Neural progenitor cell (in vitro differentiated cells): ENCODE data around the gene BIN2. TPM values are rescaled to one million over a fixed set of nuclear protein-coding genes. Genes with fewer than 3 reads are reported as not detected.

Experiments used
- DNase-seq: peaks from one replicate; pipeline ENCODE4 v3.0.0-alpha.2; 2016; ENCODE audit warnings: low spot score
- H2AFZ ChIP-seq: fragments of 200-600 bp; sonication (generic); replicated peaks from 2 replicates; pipeline ENCODE4 v1.6.1; 2016; ENCODE audit warnings: antibody characterized with exemption
- H3F3A ChIP-seq: fragments of 200-600 bp; sonication (generic); 2 replicates; pipeline ENCODE4 v1.6.1; 2016; ENCODE audit warnings: antibody characterized with exemption, low read depth
- H3K27ac ChIP-seq: fragments of 200-600 bp; sonication (generic); 2 replicates; pipeline ENCODE4 v1.5.1; 2016; ENCODE audit warnings: mild to moderate bottlenecking
- H3K27me3 ChIP-seq: fragments of 200-600 bp; sonication (generic); 2 replicates; pipeline ENCODE4 v1.6.1; 2016; ENCODE audit warnings: mild to moderate bottlenecking, moderate library complexity
- H3K36me3 ChIP-seq: fragments of 200-600 bp; sonication (generic); 2 replicates; pipeline ENCODE4 v1.5.1; 2016
- H3K4me1 ChIP-seq: fragments of 200-600 bp; sonication (generic); 2 replicates; pipeline ENCODE4 v1.6.1; 2016; ENCODE audit warnings: mixed run types
- H3K4me2 ChIP-seq: fragments of 200-600 bp; sonication (generic); 2 replicates; pipeline ENCODE4 v1.6.1; 2016
- H3K4me3 ChIP-seq: fragments of 200-600 bp; sonication (generic); 2 replicates; pipeline ENCODE4 v1.5.1; 2016
- H3K79me2 ChIP-seq: fragments of 200-600 bp; sonication (generic); 2 replicates; pipeline ENCODE4 v1.6.1; 2016; ENCODE audit warnings: low read depth
- H3K9ac ChIP-seq: fragments of 200-600 bp; sonication (generic); 2 replicates; pipeline ENCODE4 v1.6.1; 2016
- H3K9me3 ChIP-seq: fragments of 200-600 bp; sonication (generic); 2 replicates; pipeline ENCODE4 v1.5.1; 2016; ENCODE audit warnings: low read depth
- H4K20me1 ChIP-seq: fragments of 200-600 bp; sonication (generic); 2 replicates; pipeline ENCODE4 v1.6.1; 2016; ENCODE audit warnings: low read depth
- H3K27ac Mint-ChIP-seq: 3 replicates; pipeline ENCODE4 v1.8.0; 2021; ENCODE audit warnings: mixed read lengths
- H3K27me3 Mint-ChIP-seq: 2 replicates; pipeline ENCODE4 v1.8.0; 2022; ENCODE audit warnings: low read depth, mild to moderate bottlenecking, inconsistent platforms, moderate library complexity, mixed read lengths; ENCODE audit not compliant: insufficient read depth
- H3K36me3 Mint-ChIP-seq: 3 replicates; pipeline ENCODE4 v1.8.0; 2021; ENCODE audit warnings: mixed read lengths
- H3K4me1 Mint-ChIP-seq: 3 replicates; pipeline ENCODE4 v1.8.0; 2021; ENCODE audit warnings: mixed read lengths
- H3K4me3 Mint-ChIP-seq: 3 replicates; pipeline ENCODE4 v1.8.0; 2021; ENCODE audit warnings: mild to moderate bottlenecking, moderate library complexity, mixed read lengths
- H3K9me3 Mint-ChIP-seq: 3 replicates; pipeline ENCODE4 v1.8.0; 2020; ENCODE audit warnings: mixed read lengths
- EZH2 ChIP-seq: fragments of 200-600 bp; sonication (generic); IDR thresholded peaks from 2 replicates; pipeline ENCODE4 v1.6.1; 2017; ENCODE audit warnings: antibody characterized with exemption, mild to moderate bottlenecking, moderate library complexity
- EZH2phosphoT487 ChIP-seq: fragments of 200-600 bp; sonication (generic); IDR thresholded peaks from 2 replicates; pipeline ENCODE4 v1.6.1; 2017; ENCODE audit warnings: antibody characterized with exemption
- total RNA-seq: library from RNA; depleted of rRNA; stranded (reverse); fragments of >200 nt; gene quantifications from 2 replicates; pipeline ENCODE4 v1.2.3, GENCODE V29; 2015; ENCODE audit warnings: low replicate concordance
- TF ChIP-seq, protein P1 (sequence below): fragments of 200-600 bp; sonication (generic); IDR thresholded peaks from 2 replicates; pipeline ENCODE4 v1.5.1; 2017; ENCODE audit warnings: antibody characterized with exemption, mild to moderate bottlenecking

The BIN2 gene
- total RNA-seq, 1 donor from 2014 or later, result 0.52 TPM

DNA sequence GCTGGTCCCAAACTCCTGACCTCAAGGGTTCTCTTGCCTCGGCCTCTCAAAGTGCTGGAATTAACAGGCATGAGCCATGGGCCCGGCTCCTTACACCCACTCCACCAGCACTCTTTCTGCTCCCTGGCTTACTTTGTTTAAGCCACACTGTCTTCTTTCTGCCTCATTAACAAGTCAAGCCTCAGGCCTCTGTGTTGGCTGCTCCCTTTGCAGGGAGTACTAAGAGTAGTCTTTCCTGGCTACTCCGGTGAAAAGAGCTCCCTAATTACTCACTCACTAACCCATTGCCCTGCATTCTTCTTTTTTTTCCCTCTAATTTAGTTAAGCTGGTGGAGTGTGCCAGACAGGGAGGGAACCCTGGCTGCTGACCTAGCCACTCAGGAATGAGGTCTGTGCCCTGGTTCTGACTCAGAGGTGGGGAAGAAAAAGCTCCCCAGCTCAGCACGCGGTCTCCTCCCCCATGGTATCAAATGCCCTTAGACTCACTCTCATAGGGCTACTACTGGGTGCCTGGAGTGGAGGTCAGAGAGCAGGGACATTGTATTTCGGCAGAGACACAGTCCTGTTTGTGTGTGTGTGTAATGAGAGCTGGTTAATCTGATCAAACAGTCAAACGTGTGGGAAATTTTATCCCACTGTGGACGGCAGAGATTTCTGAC is 47.5 kb upstream of the BIN2 start:
- Histone ChIP-seq H3K27ac (no peak overlapping the region), H4K20me1 (peaks cover 3% of the 10 kb centered on the region), H3K9ac (no peak overlapping the region), H3K4me3 (no peak overlapping the region), H3K4me1 (peaks cover 21% of the 10 kb centered on the region), H3K27me3 (peaks cover 37% of the 10 kb centered on the region), H2AFZ (no peak overlapping the region), H3K79me2 (no peaks in the 10 kb centered on the region), H3K36me3 (no peaks in the 10 kb centered on the region), H3K4me2 (peak overlapping the region; percentile 21), H3K9me3 (no peaks in the 10 kb centered on the region), H3F3A (peaks cover 29% of the 10 kb centered on the region)
- H3K27me3 Mint-ChIP-seq, result peaks cover 8% of the 10 kb centered on the region
- TF ChIP-seq, protein P1, sequence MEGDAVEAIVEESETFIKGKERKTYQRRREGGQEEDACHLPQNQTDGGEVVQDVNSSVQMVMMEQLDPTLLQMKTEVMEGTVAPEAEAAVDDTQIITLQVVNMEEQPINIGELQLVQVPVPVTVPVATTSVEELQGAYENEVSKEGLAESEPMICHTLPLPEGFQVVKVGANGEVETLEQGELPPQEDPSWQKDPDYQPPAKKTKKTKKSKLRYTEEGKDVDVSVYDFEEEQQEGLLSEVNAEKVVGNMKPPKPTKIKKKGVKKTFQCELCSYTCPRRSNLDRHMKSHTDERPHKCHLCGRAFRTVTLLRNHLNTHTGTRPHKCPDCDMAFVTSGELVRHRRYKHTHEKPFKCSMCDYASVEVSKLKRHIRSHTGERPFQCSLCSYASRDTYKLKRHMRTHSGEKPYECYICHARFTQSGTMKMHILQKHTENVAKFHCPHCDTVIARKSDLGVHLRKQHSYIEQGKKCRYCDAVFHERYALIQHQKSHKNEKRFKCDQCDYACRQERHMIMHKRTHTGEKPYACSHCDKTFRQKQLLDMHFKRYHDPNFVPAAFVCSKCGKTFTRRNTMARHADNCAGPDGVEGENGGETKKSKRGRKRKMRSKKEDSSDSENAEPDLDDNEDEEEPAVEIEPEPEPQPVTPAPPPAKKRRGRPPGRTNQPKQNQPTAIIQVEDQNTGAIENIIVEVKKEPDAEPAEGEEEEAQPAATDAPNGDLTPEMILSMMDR, result no peak
- TF ChIP-seq EZH2 (no peak), EZH2phosphoT487 (peak; percentile 80)
- H3K9me3 Mint-ChIP-seq, result no peaks in the 10 kb centered on the region
- peaks cover 42% of the 10 kb centered on the region for H3K4me1 Mint-ChIP-seq
- DNase-seq, result peak; percentile 90
- peak overlapping the region; percentile 90 for H3K27ac Mint-ChIP-seq
- H3K4me3 Mint-ChIP-seq, result peak overlapping the region; percentile 68
- H3K36me3 Mint-ChIP-seq, result no peaks in the 10 kb centered on the region

GRCh38 chr12:51370667-51371066 is 46.7 kb upstream of the BIN2 start:
- Histone ChIP-seq H3K79me2 (no peaks in the 10 kb centered on the region), H3K9ac (no peak overlapping the region), H3K27ac (no peak overlapping the region), H2AFZ (no peak overlapping the region), H3K4me1 (peaks cover 25% of the 10 kb centered on the region), H3K36me3 (no peaks in the 10 kb centered on the region), H3K27me3 (peaks cover 37% of the 10 kb centered on the region), H4K20me1 (peaks cover 3% of the 10 kb centered on the region), H3K4me2 (no peak overlapping the region), H3F3A (peaks cover 29% of the 10 kb centered on the region), H3K4me3 (no peak overlapping the region), H3K9me3 (no peaks in the 10 kb centered on the region)
- no peak overlapping the region for H3K4me3 Mint-ChIP-seq
- H3K27me3 Mint-ChIP-seq, result peaks cover 8% of the 10 kb centered on the region
- H3K4me1 Mint-ChIP-seq, result peaks cover 42% of the 10 kb centered on the region
- no peak for DNase-seq
- TF ChIP-seq EZH2 (no peak), EZH2phosphoT487 (no peak)
- TF ChIP-seq, protein P1, result no peak
- no peaks in the 10 kb centered on the region for H3K36me3 Mint-ChIP-seq
- H3K27ac Mint-ChIP-seq, result peak overlapping the region; percentile 31
- no peaks in the 10 kb centered on the region for H3K9me3 Mint-ChIP-seq

- peak overlapping the region; percentile 8 for H3K27ac Mint-ChIP-seq
- no peaks in the 10 kb centered on the region for H3K9me3 Mint-ChIP-seq
- no peak for DNase-seq
- no peak overlapping the region for H3K4me3 Mint-ChIP-seq
- no peak overlapping the region for H3K27ac ChIP-seq
- peaks cover 3% of the 10 kb centered on the region for H4K20me1 ChIP-seq
- peaks cover 6% of the 10 kb centered on the region for H3K27me3 Mint-ChIP-seq
- H3K4me1 ChIP-seq, result peaks cover 25% of the 10 kb centered on the region
- no peaks in the 10 kb centered on the region for H3K9me3 ChIP-seq
- H3K36me3 ChIP-seq, result no peaks in the 10 kb centered on the region
- no peak overlapping the region for H2AFZ ChIP-seq
- H3K36me3 Mint-ChIP-seq, result no peaks in the 10 kb centered on the region
- TF ChIP-seq, protein P1, result no peak
- TF ChIP-seq EZH2phosphoT487, result no peak
- no peak for TF ChIP-seq EZH2
- H3F3A ChIP-seq, result peaks cover 29% of the 10 kb centered on the region
- H3K4me1 Mint-ChIP-seq, result peaks cover 40% of the 10 kb centered on the region
- H3K4me2 ChIP-seq, result no peak overlapping the region
- no peaks in the 10 kb centered on the region for H3K79me2 ChIP-seq
- peaks cover 37% of the 10 kb centered on the region for H3K27me3 ChIP-seq
- no peak overlapping the region for H3K4me3 ChIP-seq
- no peak overlapping the region for H3K9ac ChIP-seq
Observed at GRCh38 chr12:51369581-51369980, 45.6 kb upstream of the BIN2 start.
